Endodermal cell (in vitro differentiated cells): Measurements from ENCODE around the gene TEX36. TPM values are rescaled to one million over a fixed set of nuclear protein-coding genes. Genes with fewer than 3 reads are reported as not detected.

Source experiments
- DNase-seq: peaks from one replicate; pipeline ENCODE4 v3.0.0-alpha.2; 2017
- H3K27ac ChIP-seq: 2 replicates; pipeline ENCODE4 v1.5.1; 2013; ENCODE audit warnings: mild to moderate bottlenecking, low read depth, low read length, moderate library complexity
- H3K27me3 ChIP-seq: 2 replicates; pipeline ENCODE4 v1.6.1; 2013; ENCODE audit warnings: mild to moderate bottlenecking, low read length, moderate library complexity; ENCODE audit not compliant: insufficient read depth, control insufficient read depth, poor library complexity, severe bottlenecking
- H3K36me3 ChIP-seq: 2 replicates; pipeline ENCODE4 v1.7.0; 2013; ENCODE audit warnings: mild to moderate bottlenecking, low read length, moderate library complexity; ENCODE audit not compliant: control insufficient read depth, insufficient read depth
- H3K4me1 ChIP-seq: one replicate; pipeline ENCODE4 v1.7.0; 2013; ENCODE audit warnings: low read length; ENCODE audit not compliant: control insufficient read depth, insufficient read depth
- H3K4me3 ChIP-seq: 2 replicates; pipeline ENCODE4 v1.5.1; 2013; ENCODE audit warnings: mild to moderate bottlenecking, low read length, moderate library complexity
- H3K9ac ChIP-seq: 2 replicates; pipeline ENCODE4 v1.6.1; 2013; ENCODE audit warnings: mild to moderate bottlenecking, low read length, moderate library complexity; ENCODE audit not compliant: poor library complexity, severe bottlenecking; ENCODE audit errors: extremely low read depth
- H3K9me3 ChIP-seq: 2 replicates; pipeline ENCODE4 v1.6.1; 2013; ENCODE audit warnings: mild to moderate bottlenecking, low read length, moderate library complexity; ENCODE audit not compliant: control insufficient read depth
- H3K27ac Mint-ChIP-seq: 2 replicates; pipeline ENCODE4 v1.8.0; 2020; ENCODE audit warnings: mixed read lengths
- H3K27me3 Mint-ChIP-seq: 2 replicates; pipeline ENCODE4 v1.8.0; 2021; ENCODE audit warnings: mild to moderate bottlenecking, mixed read lengths; ENCODE audit not compliant: insufficient read depth
- H3K36me3 Mint-ChIP-seq: 2 replicates; pipeline ENCODE4 v1.8.0; 2020; ENCODE audit warnings: low read depth, mixed read lengths
- H3K4me1 Mint-ChIP-seq: 2 replicates; pipeline ENCODE4 v1.8.0; 2020; ENCODE audit warnings: mixed read lengths
- H3K4me3 Mint-ChIP-seq: 2 replicates; pipeline ENCODE4 v1.8.0; 2020; ENCODE audit warnings: mild to moderate bottlenecking, moderate library complexity, mixed read lengths
- H3K9me3 Mint-ChIP-seq: 2 replicates; pipeline ENCODE4 v1.8.0; 2020; ENCODE audit warnings: mild to moderate bottlenecking, mixed read lengths
- CTCF ChIP-seq: fragments of 200-600 bp; sonication (generic); conservative IDR thresholded peaks from 2 replicates; pipeline ENCODE4 v1.5.0; 2021; ENCODE audit warnings: antibody characterized with exemption, mild to moderate bottlenecking
- WGBS, 2 experiments: methylation state at CpG; one replicate each; pipeline versions ENCODE4 v1.1.5 to v1.1.7; 2013; ENCODE audit warnings: missing lambda C conversion rate in 2 of 2, mixed read lengths in 1 of 2; ENCODE audit not compliant: insufficient coverage in 1 of 2, insufficient read length in 1 of 2; 5-methylcytosine and 5-hydroxymethylcytosine counted together
- total RNA-seq, 2 donors: library from RNA; stranded (reverse); fragmentation: NEBNext Ultra II Directional in 1 of 2; extraction: Animal tissue kit (Norgen Biotek cat#: 25700) in 1 of 2; gene quantifications; 2 replicates in 1 of 2; 3 replicates in 1 of 2; pipeline ENCODE4 v1.2.1, GENCODE V29; 2021

Gene TEX36
- total RNA-seq, 2 donors from 2014 or later, result not detected

- Mint-ChIP-seq H3K27ac (no peak overlapping the region), H3K36me3 (no peaks in the 10 kb centered on the region), H3K9me3 (no peaks in the 10 kb centered on the region), H3K27me3 (no peaks in the 10 kb centered on the region), H3K4me1 (no peaks in the 10 kb centered on the region), H3K4me3 (no peak overlapping the region)
- Histone ChIP-seq H3K4me3 (no peak overlapping the region), H3K9ac (no peak overlapping the region), H3K4me1 (no peaks in the 10 kb centered on the region), H3K27ac (no peak overlapping the region), H3K9me3 (no peaks in the 10 kb centered on the region), H3K36me3 (no peaks in the 10 kb centered on the region), H3K27me3 (peaks cover 3% of the 10 kb centered on the region)
- no peak for TF ChIP-seq CTCF
- DNase-seq, result no peak
- 83 to 84% methylated on average over 1 to 3 of the region's 3 CpGs for WGBS, 2 experiments
Observed at GRCh38 chr10:125687507-125688185, 4.7 kb upstream of the TEX36 start.

- no peak overlapping the region for H3K27ac ChIP-seq
- no peak overlapping the region for H3K4me3 Mint-ChIP-seq
- DNase-seq, result no peak
- WGBS, 2 experiments, result 91 to 93% methylated on average over 2 to 5 of the region's 5 CpGs
- H3K4me3 ChIP-seq, result no peak overlapping the region
- H3K27ac Mint-ChIP-seq, result no peak overlapping the region
- no peaks in the 10 kb centered on the region for H3K9me3 Mint-ChIP-seq
- peaks cover 3% of the 10 kb centered on the region for H3K27me3 ChIP-seq
- no peaks in the 10 kb centered on the region for H3K36me3 Mint-ChIP-seq
- H3K9me3 ChIP-seq, result no peaks in the 10 kb centered on the region
- no peaks in the 10 kb centered on the region for H3K4me1 ChIP-seq
- peaks cover 4% of the 10 kb centered on the region for H3K4me1 Mint-ChIP-seq
- H3K36me3 ChIP-seq, result no peaks in the 10 kb centered on the region
- no peaks in the 10 kb centered on the region for H3K27me3 Mint-ChIP-seq
- no peak for TF ChIP-seq CTCF
- H3K9ac ChIP-seq, result no peak overlapping the region
Observed at GRCh38 chr10:125684581-125684980, 1.6 kb upstream of the TEX36 start.

GRCh38 chr10:125683821-125684220 is 858 bp upstream of the TEX36 start:
- no peak for DNase-seq
- H3K4me1 Mint-ChIP-seq, result peaks cover 4% of the 10 kb centered on the region
- TF ChIP-seq CTCF, result no peak
- H3K9me3 Mint-ChIP-seq, result no peaks in the 10 kb centered on the region
- Histone ChIP-seq H3K4me1 (no peaks in the 10 kb centered on the region), H3K4me3 (no peak overlapping the region), H3K27ac (no peak overlapping the region), H3K36me3 (no peaks in the 10 kb centered on the region), H3K9ac (no peak overlapping the region), H3K9me3 (no peaks in the 10 kb centered on the region), H3K27me3 (no peaks in the 10 kb centered on the region)
- H3K27ac Mint-ChIP-seq, result no peak overlapping the region
- H3K27me3 Mint-ChIP-seq, result no peaks in the 10 kb centered on the region
- no peak overlapping the region for H3K4me3 Mint-ChIP-seq
- WGBS, 2 experiments, result 90 to 92% methylated on average over 2 to 7 of the region's 7 CpGs
- H3K36me3 Mint-ChIP-seq, result no peaks in the 10 kb centered on the region
